Measurements from ENCODE around the gene TNFRSF12A. TPM values are rescaled to one million over a fixed set of nuclear protein-coding genes. Genes with fewer than 3 reads are reported as not detected.

The TNFRSF12A gene
- total and polyA plus RNA-seq, 2 of the 13 experiments (the other 11 are each of a cell fraction or from before 2014, with no cell fraction given) = 61.9 to 66.0 TPM

DNA sequence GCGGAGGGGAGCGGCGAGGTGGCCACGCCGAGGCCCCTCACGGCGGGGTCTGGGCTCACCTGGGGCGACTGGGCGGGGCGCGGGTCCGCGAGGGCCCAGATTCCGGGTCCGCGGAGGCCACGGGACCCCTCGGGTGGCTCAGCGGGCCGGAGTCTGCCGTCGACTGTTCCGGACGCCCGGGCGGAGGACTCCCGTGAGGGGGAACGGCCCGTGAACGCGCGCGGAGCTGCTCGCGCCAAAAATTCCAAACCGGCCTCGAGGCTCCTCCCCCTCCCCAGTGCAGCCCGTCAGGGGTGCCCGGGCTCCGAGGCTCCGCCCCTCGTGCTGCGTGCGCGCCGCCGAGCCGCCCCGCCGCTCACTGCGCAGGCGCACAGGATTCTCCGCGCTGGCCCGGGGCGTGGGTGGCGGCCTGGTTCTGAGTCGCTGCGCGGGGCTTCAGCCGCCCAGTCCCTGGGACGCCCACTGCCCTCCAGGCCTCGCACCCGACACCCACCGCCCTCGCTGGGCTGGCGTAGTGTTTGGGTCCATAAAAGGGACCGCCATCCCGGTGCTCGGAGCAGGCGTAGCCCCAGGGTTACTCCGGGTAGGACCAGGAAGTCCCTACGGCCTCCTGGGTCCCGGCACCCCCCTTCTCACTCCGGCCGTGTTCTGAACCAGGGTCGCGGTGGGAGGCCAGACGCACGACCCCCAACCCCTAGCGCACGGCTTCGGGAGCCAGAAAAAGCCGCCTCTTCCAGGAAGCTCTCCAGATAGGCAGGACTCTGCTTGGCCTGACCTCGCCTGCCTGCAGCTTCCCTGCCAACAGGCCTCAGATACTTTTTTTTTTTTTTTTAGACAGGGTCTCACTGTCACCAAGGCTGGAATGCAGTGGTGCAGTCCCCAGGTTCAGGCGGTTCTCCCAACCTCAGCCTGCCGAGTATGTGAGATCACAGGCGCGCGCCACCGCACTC lies 39.7 kb upstream of the TNFRSF12A start, which contains the start of gene PKMYT1 (continued):
- TF ChIP-seq, protein P1, sequence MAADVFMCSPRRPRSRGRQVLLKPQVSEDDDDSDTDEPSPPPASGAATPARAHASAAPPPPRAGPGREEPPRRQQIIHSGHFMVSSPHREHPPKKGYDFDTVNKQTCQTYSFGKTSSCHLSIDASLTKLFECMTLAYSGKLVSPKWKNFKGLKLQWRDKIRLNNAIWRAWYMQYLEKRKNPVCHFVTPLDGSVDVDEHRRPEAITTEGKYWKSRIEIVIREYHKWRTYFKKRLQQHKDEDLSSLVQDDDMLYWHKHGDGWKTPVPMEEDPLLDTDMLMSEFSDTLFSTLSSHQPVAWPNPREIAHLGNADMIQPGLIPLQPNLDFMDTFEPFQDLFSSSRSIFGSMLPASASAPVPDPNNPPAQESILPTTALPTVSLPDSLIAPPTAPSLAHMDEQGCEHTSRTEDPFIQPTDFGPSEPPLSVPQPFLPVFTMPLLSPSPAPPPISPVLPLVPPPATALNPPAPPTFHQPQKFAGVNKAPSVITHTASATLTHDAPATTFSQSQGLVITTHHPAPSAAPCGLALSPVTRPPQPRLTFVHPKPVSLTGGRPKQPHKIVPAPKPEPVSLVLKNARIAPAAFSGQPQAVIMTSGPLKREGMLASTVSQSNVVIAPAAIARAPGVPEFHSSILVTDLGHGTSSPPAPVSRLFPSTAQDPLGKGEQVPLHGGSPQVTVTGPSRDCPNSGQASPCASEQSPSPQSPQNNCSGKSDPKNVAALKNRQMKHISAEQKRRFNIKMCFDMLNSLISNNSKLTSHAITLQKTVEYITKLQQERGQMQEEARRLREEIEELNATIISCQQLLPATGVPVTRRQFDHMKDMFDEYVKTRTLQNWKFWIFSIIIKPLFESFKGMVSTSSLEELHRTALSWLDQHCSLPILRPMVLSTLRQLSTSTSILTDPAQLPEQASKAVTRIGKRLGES (CRISPR knock-in tag; IDR thresholded peaks at IDR 0.05; ENCODE audit: borderline replicate concordance) = no peak
- TF ChIP-seq GFI1 (CRISPR knock-in tag; IDR thresholded peaks at IDR 0.05; ENCODE audit: borderline replicate concordance) (peak; percentile 79; the same call in 1 of the 2 replicates), ZNF772 (CRISPR knock-in tag; IDR thresholded peaks at IDR 0.05) (peak; percentile 28; the same call in 1 of the 2 replicates), TSC22D2 (CRISPR knock-in tag; IDR thresholded peaks at IDR 0.05; ENCODE audit: borderline replicate concordance) (no peak), GLI4 (CRISPR knock-in tag; IDR thresholded peaks at IDR 0.05; ENCODE audit: borderline replicate concordance) (peak; percentile 88; the same call in 1 of the 2 replicates), ZFP36L1 (CRISPR knock-in tag; IDR thresholded peaks at IDR 0.05) (no peak), SP140L (CRISPR knock-in tag; IDR thresholded peaks at IDR 0.05; ENCODE audit: borderline replicate concordance) (no peak), ZNF577 (CRISPR knock-in tag; IDR thresholded peaks at IDR 0.05; ENCODE audit: borderline replicate concordance, low read depth) (no peak)
- TF ChIP-seq, protein P2, sequence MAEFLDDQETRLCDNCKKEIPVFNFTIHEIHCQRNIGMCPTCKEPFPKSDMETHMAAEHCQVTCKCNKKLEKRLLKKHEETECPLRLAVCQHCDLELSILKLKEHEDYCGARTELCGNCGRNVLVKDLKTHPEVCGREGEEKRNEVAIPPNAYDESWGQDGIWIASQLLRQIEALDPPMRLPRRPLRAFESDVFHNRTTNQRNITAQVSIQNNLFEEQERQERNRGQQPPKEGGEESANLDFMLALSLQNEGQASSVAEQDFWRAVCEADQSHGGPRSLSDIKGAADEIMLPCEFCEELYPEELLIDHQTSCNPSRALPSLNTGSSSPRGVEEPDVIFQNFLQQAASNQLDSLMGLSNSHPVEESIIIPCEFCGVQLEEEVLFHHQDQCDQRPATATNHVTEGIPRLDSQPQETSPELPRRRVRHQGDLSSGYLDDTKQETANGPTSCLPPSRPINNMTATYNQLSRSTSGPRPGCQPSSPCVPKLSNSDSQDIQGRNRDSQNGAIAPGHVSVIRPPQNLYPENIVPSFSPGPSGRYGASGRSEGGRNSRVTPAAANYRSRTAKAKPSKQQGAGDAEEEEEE (CRISPR knock-in tag; IDR thresholded peaks at IDR 0.05; ENCODE audit: borderline replicate concordance) = no peak
- TF ChIP-seq, protein P3, sequence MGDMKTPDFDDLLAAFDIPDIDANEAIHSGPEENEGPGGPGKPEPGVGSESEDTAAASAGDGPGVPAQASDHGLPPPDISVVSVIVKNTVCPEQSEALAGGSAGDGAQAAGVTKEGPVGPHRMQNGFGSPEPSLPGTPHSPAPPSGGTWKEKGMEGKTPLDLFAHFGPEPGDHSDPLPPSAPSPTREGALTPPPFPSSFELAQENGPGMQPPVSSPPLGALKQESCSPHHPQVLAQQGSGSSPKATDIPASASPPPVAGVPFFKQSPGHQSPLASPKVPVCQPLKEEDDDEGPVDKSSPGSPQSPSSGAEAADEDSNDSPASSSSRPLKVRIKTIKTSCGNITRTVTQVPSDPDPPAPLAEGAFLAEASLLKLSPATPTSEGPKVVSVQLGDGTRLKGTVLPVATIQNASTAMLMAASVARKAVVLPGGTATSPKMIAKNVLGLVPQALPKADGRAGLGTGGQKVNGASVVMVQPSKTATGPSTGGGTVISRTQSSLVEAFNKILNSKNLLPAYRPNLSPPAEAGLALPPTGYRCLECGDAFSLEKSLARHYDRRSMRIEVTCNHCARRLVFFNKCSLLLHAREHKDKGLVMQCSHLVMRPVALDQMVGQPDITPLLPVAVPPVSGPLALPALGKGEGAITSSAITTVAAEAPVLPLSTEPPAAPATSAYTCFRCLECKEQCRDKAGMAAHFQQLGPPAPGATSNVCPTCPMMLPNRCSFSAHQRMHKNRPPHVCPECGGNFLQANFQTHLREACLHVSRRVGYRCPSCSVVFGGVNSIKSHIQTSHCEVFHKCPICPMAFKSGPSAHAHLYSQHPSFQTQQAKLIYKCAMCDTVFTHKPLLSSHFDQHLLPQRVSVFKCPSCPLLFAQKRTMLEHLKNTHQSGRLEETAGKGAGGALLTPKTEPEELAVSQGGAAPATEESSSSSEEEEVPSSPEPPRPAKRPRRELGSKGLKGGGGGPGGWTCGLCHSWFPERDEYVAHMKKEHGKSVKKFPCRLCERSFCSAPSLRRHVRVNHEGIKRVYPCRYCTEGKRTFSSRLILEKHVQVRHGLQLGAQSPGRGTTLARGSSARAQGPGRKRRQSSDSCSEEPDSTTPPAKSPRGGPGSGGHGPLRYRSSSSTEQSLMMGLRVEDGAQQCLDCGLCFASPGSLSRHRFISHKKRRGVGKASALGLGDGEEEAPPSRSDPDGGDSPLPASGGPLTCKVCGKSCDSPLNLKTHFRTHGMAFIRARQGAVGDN (CRISPR knock-in tag; IDR thresholded peaks at IDR 0.05) = peak; percentile 70
- TF ChIP-seq, protein P4, sequence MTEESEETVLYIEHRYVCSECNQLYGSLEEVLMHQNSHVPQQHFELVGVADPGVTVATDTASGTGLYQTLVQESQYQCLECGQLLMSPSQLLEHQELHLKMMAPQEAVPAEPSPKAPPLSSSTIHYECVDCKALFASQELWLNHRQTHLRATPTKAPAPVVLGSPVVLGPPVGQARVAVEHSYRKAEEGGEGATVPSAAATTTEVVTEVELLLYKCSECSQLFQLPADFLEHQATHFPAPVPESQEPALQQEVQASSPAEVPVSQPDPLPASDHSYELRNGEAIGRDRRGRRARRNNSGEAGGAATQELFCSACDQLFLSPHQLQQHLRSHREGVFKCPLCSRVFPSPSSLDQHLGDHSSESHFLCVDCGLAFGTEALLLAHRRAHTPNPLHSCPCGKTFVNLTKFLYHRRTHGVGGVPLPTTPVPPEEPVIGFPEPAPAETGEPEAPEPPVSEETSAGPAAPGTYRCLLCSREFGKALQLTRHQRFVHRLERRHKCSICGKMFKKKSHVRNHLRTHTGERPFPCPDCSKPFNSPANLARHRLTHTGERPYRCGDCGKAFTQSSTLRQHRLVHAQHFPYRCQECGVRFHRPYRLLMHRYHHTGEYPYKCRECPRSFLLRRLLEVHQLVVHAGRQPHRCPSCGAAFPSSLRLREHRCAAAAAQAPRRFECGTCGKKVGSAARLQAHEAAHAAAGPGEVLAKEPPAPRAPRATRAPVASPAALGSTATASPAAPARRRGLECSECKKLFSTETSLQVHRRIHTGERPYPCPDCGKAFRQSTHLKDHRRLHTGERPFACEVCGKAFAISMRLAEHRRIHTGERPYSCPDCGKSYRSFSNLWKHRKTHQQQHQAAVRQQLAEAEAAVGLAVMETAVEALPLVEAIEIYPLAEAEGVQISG (CRISPR knock-in tag; IDR thresholded peaks at IDR 0.05) = peak; percentile 47
- TF ChIP-seq, protein P5, sequence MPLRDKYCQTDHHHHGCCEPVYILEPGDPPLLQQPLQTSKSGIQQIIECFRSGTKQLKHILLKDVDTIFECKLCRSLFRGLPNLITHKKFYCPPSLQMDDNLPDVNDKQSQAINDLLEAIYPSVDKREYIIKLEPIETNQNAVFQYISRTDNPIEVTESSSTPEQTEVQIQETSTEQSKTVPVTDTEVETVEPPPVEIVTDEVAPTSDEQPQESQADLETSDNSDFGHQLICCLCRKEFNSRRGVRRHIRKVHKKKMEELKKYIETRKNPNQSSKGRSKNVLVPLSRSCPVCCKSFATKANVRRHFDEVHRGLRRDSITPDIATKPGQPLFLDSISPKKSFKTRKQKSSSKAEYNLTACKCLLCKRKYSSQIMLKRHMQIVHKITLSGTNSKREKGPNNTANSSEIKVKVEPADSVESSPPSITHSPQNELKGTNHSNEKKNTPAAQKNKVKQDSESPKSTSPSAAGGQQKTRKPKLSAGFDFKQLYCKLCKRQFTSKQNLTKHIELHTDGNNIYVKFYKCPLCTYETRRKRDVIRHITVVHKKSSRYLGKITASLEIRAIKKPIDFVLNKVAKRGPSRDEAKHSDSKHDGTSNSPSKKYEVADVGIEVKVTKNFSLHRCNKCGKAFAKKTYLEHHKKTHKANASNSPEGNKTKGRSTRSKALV (CRISPR knock-in tag; IDR thresholded peaks at IDR 0.05) = peak; percentile 13; the same call in 1 of the 2 replicates

All from HepG2 (cell line).